GM21786 (cell line): Measurements from ENCODE around the gene FYCO1.

Experiments
- ATAC-seq: cut with Tn5 transposase; IDR thresholded peaks from one replicate; pipeline ENCODE4 v1.9.1; 2021; ENCODE audit not compliant: unreplicated experiment

Gene FYCO1

GRCh38 chr3:45965653-45966052 is 30.0 kb downstream of the FYCO1 start:
- ATAC-seq = no peak

DNA sequence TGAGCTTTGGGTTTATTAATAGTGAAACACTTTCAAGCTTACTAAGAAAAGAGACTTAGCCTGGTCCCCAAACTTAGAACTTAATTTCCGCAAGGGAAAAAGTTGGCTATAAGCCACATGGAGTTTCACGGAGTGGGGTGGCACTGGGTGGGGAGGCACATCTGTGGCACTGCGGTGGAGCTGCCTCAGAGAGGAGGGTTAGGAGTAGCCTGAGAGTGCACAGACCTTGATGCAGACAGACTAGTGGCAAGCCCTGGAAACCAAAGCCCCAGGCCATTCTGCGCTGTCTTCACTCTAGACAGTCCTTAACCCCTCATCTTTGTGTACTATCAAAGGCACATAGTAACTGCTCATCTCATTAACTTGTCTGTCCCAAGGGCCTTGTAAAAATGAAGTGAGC is 30.4 kb downstream of the FYCO1 start:
- no peak for ATAC-seq

GRCh38 chr3:45964139-45964538 is 31.5 kb downstream of the FYCO1 start:
- peak; percentile 49 for ATAC-seq

GRCh38 chr3:45962033-45962432 is 33.6 kb downstream of the FYCO1 start:
- peak; percentile 60 for ATAC-seq

DNA sequence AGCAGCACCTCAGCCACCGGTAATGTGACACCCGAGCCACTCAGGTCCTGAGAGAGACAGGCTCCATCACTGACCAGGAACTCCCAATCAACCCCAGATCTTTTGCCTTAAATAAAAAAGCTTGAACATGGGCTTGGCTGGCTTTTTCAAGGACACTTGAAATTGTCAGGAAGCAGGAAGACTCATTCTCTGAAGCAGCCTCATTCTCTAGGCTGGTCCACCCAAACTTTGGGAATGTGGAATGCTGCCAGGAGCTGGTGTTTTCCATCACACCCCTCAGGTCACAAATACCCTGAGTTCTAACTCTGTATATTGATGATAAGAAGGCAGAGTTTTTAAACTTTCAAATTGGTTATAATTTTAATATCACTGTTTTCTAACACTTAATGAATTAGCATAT is 35.3 kb downstream of the FYCO1 start:
- ATAC-seq = no peak

DNA sequence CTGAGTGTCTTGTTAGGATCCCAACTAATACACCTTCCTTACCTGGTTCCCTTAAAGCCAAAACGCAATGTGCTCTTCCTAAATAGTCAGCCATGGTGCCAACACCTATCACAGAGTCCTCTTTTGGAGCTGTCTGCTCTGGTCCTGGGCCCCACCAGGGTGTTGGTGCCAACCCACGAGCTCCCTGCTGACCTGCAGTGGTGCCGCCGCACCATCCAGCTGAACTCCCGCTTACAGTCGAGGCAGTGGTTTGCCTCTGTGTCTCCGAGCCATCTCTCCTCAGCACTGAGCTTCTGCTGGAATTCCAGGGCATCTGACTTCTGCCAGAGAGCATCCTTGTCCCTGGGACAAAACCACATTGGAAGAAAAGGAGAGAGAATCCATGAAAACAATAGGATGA is 36.4 kb downstream of the FYCO1 start:
- ATAC-seq = no peak

GRCh38 chr3:45958321-45958791 is 37.3 kb downstream of the FYCO1 start:
- no peak for ATAC-seq

DNA sequence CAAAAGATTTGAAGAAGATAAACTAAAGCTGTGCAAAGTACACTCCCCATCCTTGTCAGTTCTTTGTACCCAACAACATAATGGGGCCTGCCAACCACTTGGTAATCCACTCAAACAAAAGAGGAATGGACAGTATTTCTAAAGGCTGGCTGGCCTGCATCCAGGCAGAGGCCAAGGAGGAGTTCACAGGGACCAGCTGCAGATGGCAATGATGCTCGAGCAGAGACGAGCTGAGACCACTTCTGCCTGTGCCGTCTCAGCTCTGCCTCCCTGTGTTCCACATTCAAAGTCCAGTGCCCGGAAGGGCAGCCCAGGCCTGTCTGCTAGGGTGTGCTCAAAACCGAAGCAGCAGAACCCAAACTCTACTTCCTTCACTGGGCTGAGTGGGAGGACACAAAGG is 38.0 kb downstream of the FYCO1 start:
- ATAC-seq = no peak

- no peak for ATAC-seq
Observed at GRCh38 chr3:45955706-45956105, 39.9 kb downstream of the FYCO1 start.

DNA sequence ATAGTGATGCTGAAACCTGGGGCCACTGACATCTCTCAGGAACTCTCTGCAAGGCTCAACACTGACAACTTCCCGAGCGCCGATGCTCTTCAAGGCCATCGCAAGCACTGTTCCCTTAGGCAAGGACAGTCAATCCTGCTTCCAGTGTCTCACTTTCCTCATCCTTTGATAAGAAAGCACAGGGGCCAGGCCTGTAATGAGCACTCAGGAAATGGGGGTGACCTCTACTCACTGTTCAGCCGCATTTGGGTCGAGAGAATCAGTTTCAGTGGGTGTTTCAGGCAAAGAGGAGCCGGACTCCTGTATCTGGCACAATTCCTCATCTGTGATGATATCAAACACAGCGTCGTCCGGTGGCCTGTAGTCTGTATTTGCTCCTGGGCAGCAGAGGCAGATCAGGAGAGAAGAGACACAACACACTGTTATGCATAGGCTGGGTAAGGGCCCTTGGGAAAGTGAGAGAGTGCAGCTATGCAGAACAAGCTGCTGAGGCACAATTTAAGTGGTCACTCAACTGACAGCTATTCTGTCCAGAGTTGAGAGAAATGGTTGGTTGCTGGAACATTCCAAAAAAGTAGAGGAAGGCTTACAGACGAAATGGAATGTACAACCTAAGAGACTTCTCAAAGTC is 40.5 kb downstream of the FYCO1 start:
- no peak for ATAC-seq

DNA sequence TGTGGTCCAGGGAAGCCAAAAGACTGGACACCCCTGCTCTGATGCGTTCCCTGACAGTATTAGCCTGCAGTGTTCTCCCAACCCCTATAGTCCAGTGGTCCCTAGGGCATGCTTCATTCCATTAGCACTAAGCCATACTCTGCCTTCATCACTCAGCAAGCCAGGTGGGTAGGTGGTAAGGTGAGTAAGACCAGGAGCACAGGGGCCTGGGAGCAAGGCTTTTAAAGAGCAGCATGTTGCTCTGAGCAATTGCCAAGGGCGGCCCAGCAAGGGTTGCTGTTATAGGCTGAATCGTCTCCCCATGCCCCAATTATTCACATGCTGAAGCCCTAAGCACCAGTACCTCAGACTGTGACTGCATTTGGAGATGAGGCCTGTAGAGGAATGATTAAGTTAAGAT is 41.3 kb downstream of the FYCO1 start:
- no peak for ATAC-seq

GRCh38 chr3:45953536-45953935 is 42.1 kb downstream of the FYCO1 start:
- ATAC-seq = no peak

DNA sequence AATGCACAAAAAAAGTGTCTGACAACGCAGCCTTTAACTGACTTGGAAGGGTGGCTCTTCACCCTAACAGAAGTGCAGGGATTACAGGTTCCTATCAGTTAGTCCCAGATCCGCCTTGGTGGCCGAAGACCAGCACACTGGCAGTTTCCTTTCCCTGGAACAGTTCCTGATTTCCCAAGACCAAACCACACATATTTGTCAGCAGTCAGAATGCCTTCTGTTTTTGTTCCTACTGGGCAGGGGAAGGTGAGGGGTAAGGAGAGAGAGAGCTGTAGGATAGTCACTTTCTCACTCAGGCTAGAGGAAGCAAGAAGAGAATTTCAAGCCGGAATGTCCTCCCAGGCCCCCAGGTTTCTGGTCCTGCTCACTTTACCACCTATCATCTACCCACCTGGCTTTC is 43.2 kb downstream of the FYCO1 start:
- no peak for ATAC-seq

GRCh38 chr3:45951946-45952345 is 43.7 kb downstream of the FYCO1 start:
- ATAC-seq = no peak

- no peak for ATAC-seq
Observed at GRCh38 chr3:45950686-45951600, 44.7 kb downstream of the FYCO1 start.

GRCh38 chr3:45950131-45950530 is 45.5 kb downstream of the FYCO1 start:
- no peak for ATAC-seq

- no peak for ATAC-seq
Observed at GRCh38 chr3:45949432-45949831, 46.2 kb downstream of the FYCO1 start.

- no peak for ATAC-seq
Observed at GRCh38 chr3:45948881-45949280, 46.7 kb downstream of the FYCO1 start.

DNA sequence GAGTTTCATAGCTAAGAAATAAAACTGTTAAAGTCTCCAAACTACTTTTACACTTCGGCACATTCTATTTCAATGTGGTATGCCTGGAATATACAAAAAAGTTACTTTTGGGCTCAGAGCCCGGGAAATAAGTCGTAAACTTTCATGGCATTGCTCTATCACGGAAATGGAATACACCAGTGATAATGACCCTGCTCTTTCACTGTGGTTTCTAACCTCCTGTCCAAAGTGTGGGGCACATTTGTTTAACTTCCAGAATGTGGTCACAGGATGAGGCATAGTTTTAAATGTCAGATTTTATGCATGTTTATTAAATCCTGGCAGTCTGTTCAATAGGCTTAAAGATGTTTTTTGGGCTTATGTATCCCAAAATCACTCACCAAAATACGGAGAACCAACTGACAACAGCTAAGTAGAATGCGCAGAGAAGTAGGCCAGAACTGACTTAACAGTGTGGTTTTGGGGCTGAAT is 47.3 kb downstream of the FYCO1 start:
- no peak for ATAC-seq

DNA sequence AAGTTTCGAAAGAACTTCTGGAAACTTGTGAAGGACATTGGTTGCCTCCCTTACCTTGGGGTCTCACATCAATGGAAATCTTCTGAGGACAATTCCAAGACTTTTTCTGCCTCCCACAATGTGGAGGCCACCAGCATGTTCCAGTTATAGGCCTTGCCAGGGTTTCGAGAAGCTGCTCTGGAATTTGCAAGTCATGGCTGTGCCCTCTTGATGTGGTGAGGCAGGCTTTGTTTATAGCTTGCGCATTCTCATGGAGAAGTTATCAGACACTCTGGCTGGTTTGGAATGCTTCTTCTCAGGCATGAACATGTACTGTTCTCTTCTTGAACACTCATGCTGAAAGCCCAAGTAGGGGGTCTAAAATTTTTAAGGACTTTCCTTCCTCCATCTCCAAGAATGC is 48.3 kb downstream of the FYCO1 start:
- ATAC-seq = no peak

- no peak for ATAC-seq
Observed at GRCh38 chr3:45946875-45947274, 48.7 kb downstream of the FYCO1 start.

- ATAC-seq = no peak
Observed at GRCh38 chr3:45946307-45946706, 49.3 kb downstream of the FYCO1 start.
